DOHH2 (cell line): ENCODE data around the gene DGKA.
"Not testable (repeated sequence)": the region's sequence is repeated elsewhere in the genome, so short reads cannot be mapped to it uniquely, and the experiment has no call there.

Source experiments
- H3F3A ChIP-seq: fragments of 200-600 bp; sonication (generic), shearing (Covaris generic); 2 replicates; pipeline ENCODE4 v1.6.0; 2016; ENCODE audit warnings: antibody characterized with exemption, mild to moderate bottlenecking; ENCODE audit not compliant: control insufficient read depth, insufficient read depth
- H3K27ac ChIP-seq: fragments of 200-600 bp; sonication (generic); 2 replicates; pipeline ENCODE4 v1.5.1; 2014; ENCODE audit warnings: low read depth, mild to moderate bottlenecking, low read length, moderate library complexity
- H3K27me3 ChIP-seq: fragments of 200-600 bp; sonication (generic); 2 replicates; pipeline ENCODE4 v1.6.1; 2014; ENCODE audit warnings: mild to moderate bottlenecking, low read length, mixed read lengths; ENCODE audit not compliant: control insufficient read depth
- H3K36me3 ChIP-seq: fragments of 200-600 bp; sonication (generic); 2 replicates; pipeline ENCODE4 v1.6.1; 2014; ENCODE audit warnings: mild to moderate bottlenecking, low read length, moderate library complexity, mixed read lengths; ENCODE audit not compliant: control insufficient read depth
- H3K4me1 ChIP-seq: fragments of 200-600 bp; sonication (generic); 2 replicates; pipeline ENCODE4 v1.6.1; 2014; ENCODE audit warnings: mild to moderate bottlenecking, low read length, mixed read lengths; ENCODE audit not compliant: control insufficient read depth
- H3K4me2 ChIP-seq: fragments of 200-600 bp; sonication (generic); 2 replicates; pipeline ENCODE4 v1.6.0; 2014; ENCODE audit warnings: mild to moderate bottlenecking, low read length, moderate library complexity
- H3K4me3 ChIP-seq: fragments of 200-600 bp; sonication (generic); 2 replicates; pipeline ENCODE4 v1.5.1; 2014; ENCODE audit warnings: mild to moderate bottlenecking, low read length, mixed read lengths
- H3K79me2 ChIP-seq: fragments of 200-600 bp; sonication (generic); 2 replicates; pipeline ENCODE4 v1.6.1; 2014; ENCODE audit warnings: mild to moderate bottlenecking, low read length, mixed read lengths; ENCODE audit not compliant: control insufficient read depth
- H3K9me2 ChIP-seq: fragments of 200-600 bp; sonication (generic); replicated peaks from 2 replicates; pipeline ENCODE4 v1.6.1; 2014; ENCODE audit warnings: mild to moderate bottlenecking, low read length, mixed read lengths; ENCODE audit not compliant: control insufficient read depth
- H3K9me3 ChIP-seq: fragments of 200-600 bp; sonication (generic); 2 replicates; pipeline ENCODE4 v1.6.1; 2014; ENCODE audit warnings: antibody characterized with exemption, low read length, mixed read lengths; ENCODE audit not compliant: control insufficient read depth, insufficient read depth
- H4K20me1 ChIP-seq: fragments of 200-600 bp; sonication (generic); 2 replicates; pipeline ENCODE4 v1.6.0; 2014; ENCODE audit warnings: low read depth, mild to moderate bottlenecking, antibody characterized with exemption, low read length, moderate library complexity; ENCODE audit not compliant: control insufficient read depth, insufficient read depth
- EZH2phosphoT487 ChIP-seq: fragments of 200-600 bp; sonication (generic); IDR thresholded peaks from 2 replicates; pipeline ENCODE4 v1.6.1; 2017; ENCODE audit warnings: borderline replicate concordance, mild to moderate bottlenecking, antibody characterized with exemption, low read length, moderate library complexity, mixed read lengths
- TF ChIP-seq, protein P1 (sequence below): fragments of 200-600 bp; sonication (generic); IDR thresholded peaks from one replicate; pipeline ENCODE4 v1.5.1; 2014; ENCODE audit warnings: antibody characterized with exemption, mild to moderate bottlenecking, low read depth, low read length; ENCODE audit not compliant: poor library complexity, severe bottlenecking

The DGKA gene

DNA sequence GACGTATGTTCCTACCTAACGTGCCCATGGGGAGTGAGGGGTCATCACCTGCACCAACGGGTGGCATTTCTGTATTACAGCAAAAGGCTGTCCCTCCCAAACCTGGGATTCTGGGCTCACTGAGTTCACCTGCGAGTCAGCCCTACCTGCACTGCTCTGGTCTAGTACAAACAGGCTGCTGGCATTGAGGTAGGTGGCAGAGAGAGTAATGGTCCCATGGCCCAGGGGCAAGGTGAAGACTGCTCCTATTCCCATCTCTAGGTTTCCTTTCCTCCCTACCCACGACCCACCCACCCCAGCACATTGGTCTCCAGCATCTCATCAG, 66.5 kb downstream of the DGKA start:
- Histone ChIP-seq H3K4me2 (no peak overlapping the region), H3K4me1 (peaks cover 9% of the 10 kb centered on the region), H3K79me2 (no peaks in the 10 kb centered on the region), H3K36me3 (peaks cover 14% of the 10 kb centered on the region), H3K9me3 (no peaks in the 10 kb centered on the region), H3K27ac (no peak overlapping the region), H3K27me3 (peaks cover 13% of the 10 kb centered on the region), H4K20me1 (no peaks in the 10 kb centered on the region), H3K9me2 (no peaks in the 10 kb centered on the region), H3F3A (peaks cover 7% of the 10 kb centered on the region), H3K4me3 (no peak overlapping the region)
- TF ChIP-seq, protein P1, sequence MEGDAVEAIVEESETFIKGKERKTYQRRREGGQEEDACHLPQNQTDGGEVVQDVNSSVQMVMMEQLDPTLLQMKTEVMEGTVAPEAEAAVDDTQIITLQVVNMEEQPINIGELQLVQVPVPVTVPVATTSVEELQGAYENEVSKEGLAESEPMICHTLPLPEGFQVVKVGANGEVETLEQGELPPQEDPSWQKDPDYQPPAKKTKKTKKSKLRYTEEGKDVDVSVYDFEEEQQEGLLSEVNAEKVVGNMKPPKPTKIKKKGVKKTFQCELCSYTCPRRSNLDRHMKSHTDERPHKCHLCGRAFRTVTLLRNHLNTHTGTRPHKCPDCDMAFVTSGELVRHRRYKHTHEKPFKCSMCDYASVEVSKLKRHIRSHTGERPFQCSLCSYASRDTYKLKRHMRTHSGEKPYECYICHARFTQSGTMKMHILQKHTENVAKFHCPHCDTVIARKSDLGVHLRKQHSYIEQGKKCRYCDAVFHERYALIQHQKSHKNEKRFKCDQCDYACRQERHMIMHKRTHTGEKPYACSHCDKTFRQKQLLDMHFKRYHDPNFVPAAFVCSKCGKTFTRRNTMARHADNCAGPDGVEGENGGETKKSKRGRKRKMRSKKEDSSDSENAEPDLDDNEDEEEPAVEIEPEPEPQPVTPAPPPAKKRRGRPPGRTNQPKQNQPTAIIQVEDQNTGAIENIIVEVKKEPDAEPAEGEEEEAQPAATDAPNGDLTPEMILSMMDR = no peak
- TF ChIP-seq EZH2phosphoT487 = no peak

DNA sequence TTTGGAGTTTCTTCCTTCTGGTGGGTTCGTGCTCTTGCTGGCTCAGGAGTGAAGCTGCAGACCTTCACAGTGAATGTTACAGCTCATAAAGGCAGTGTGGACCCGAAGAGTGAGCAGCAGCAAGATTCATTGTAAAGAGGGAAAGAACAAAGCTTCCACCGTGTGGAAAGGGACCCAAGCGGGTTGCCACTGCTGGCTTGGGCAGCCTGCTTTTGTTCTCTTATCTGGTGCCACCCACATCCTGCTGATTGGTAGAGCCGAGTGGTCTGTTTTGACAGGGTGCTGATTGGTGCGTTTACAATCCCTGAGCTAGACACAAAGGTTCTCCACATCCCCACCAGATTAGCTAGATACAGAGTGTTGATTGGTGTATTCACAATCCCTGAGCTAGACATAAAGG, 68.6 kb downstream of the DGKA start:
- H3K79me2 ChIP-seq, H3K9me2 ChIP-seq, H3K9me3 ChIP-seq, H3K4me3 ChIP-seq, H3K36me3 ChIP-seq, H4K20me1 ChIP-seq, H3K27ac ChIP-seq, H3K4me1 ChIP-seq, H3F3A ChIP-seq, H3K4me2 ChIP-seq: not testable (repeated sequence)
- H3K27me3 ChIP-seq = peaks cover 13% of the 10 kb centered on the region

GRCh38 chr12:55999999-56000540, 69.1 kb downstream of the DGKA start:
- H3K9me3 ChIP-seq, H3K4me2 ChIP-seq, H3K27ac ChIP-seq, H3K36me3 ChIP-seq, H3K4me3 ChIP-seq, H3K79me2 ChIP-seq, H3F3A ChIP-seq, H3K4me1 ChIP-seq, H4K20me1 ChIP-seq, H3K9me2 ChIP-seq: not testable (repeated sequence)
- H3K27me3 ChIP-seq = peaks cover 13% of the 10 kb centered on the region

- no peak overlapping the region for H3K4me2 ChIP-seq
- TF ChIP-seq, protein P1 = no peak
- no peak for TF ChIP-seq EZH2phosphoT487
- no peaks in the 10 kb centered on the region for H3K36me3 ChIP-seq
- H3F3A ChIP-seq = peaks cover 5% of the 10 kb centered on the region; the same call in 1 of the 2 replicates
- H4K20me1 ChIP-seq = no peaks in the 10 kb centered on the region
- no peaks in the 10 kb centered on the region for H3K9me3 ChIP-seq
- no peaks in the 10 kb centered on the region for H3K9me2 ChIP-seq
- H3K27me3 ChIP-seq = peaks cover 13% of the 10 kb centered on the region
- no peak overlapping the region for H3K27ac ChIP-seq
- peaks cover 7% of the 10 kb centered on the region for H3K4me1 ChIP-seq
- H3K79me2 ChIP-seq = no peaks in the 10 kb centered on the region
- H3K4me3 ChIP-seq = no peak overlapping the region
Observed at GRCh38 chr12:56001487-56002100, 70.6 kb downstream of the DGKA start.

- H3K4me2 ChIP-seq, H3K9me2 ChIP-seq, H3K4me3 ChIP-seq, H3F3A ChIP-seq, H3K79me2 ChIP-seq, H3K36me3 ChIP-seq, H3K27ac ChIP-seq, H3K27me3 ChIP-seq, H3K9me3 ChIP-seq, H4K20me1 ChIP-seq: not testable (repeated sequence)
- H3K4me1 ChIP-seq = peaks cover 10% of the 10 kb centered on the region
Observed at GRCh38 chr12:56003376-56003775, 72.4 kb downstream of the DGKA start.
